H9 (cell line): ENCODE data around the gene NCK1. TPM values are rescaled to one million over a fixed set of nuclear protein-coding genes. Genes with fewer than 3 reads are reported as not detected.

Experiments
- DNase-seq: peaks from one replicate; pipeline ENCODE4 v3.0.0-alpha.2; 2017
- H2AFZ ChIP-seq: one replicate; pipeline ENCODE4 v1.6.1; 2013; ENCODE audit warnings: mild to moderate bottlenecking, low read length, control low read depth, moderate library complexity
- H2AK5ac ChIP-seq: 2 replicates; pipeline ENCODE4 v1.6.1; 2013; ENCODE audit warnings: low read length, control low read depth, mixed read lengths; ENCODE audit not compliant: insufficient read length
- H2BK120ac ChIP-seq: one replicate; pipeline ENCODE4 v1.6.1; 2013; ENCODE audit warnings: low read depth, mild to moderate bottlenecking, low read length, control low read depth, inconsistent platforms; ENCODE audit not compliant: poor library complexity, severe bottlenecking
- H2BK12ac ChIP-seq: 2 replicates; pipeline ENCODE4 v1.6.1; 2013; ENCODE audit warnings: low read length, control low read depth, mixed read lengths, low read depth; ENCODE audit not compliant: insufficient read length
- H2BK15ac ChIP-seq: 2 replicates; pipeline ENCODE4 v1.6.1; 2013; ENCODE audit warnings: low read depth, low read length, control low read depth
- H2BK20ac ChIP-seq: one replicate; pipeline ENCODE4 v1.6.1; 2013; ENCODE audit warnings: low read depth, mild to moderate bottlenecking, low read length, control low read depth, inconsistent platforms; ENCODE audit not compliant: poor library complexity, severe bottlenecking
- H2BK5ac ChIP-seq: 2 replicates; pipeline ENCODE4 v1.6.1; 2013; ENCODE audit warnings: low read length, control low read depth, mixed read lengths; ENCODE audit not compliant: insufficient read length
- H3K14ac ChIP-seq: 2 replicates; pipeline ENCODE4 v1.6.1; 2013; ENCODE audit warnings: low read length, control low read depth; ENCODE audit not compliant: insufficient read depth
- H3K18ac ChIP-seq: 2 replicates; pipeline ENCODE4 v1.6.1; 2013; ENCODE audit warnings: low read depth, mild to moderate bottlenecking, mixed read lengths, low read length, control low read depth; ENCODE audit not compliant: insufficient read length
- H3K23ac ChIP-seq: 2 replicates; pipeline ENCODE4 v1.6.1; 2013; ENCODE audit warnings: low read length, control low read depth, mixed read lengths, low read depth; ENCODE audit not compliant: insufficient read length
- H3K23me2 ChIP-seq: 2 replicates; pipeline ENCODE4 v1.6.1; 2013; ENCODE audit warnings: low read depth, mild to moderate bottlenecking, mixed read lengths, low read length, control low read depth; ENCODE audit not compliant: insufficient read length, poor library complexity, severe bottlenecking
- H3K27ac ChIP-seq: 2 replicates; pipeline ENCODE4 v1.5.1; 2013; ENCODE audit warnings: low read length, control low read depth, mixed read lengths, low read depth; ENCODE audit not compliant: insufficient read length
- H3K27me3 ChIP-seq: 2 replicates; pipeline ENCODE4 v1.6.1; 2013; ENCODE audit warnings: low read length, control low read depth, inconsistent platforms; ENCODE audit not compliant: insufficient read depth
- H3K4ac ChIP-seq: 2 replicates; pipeline ENCODE4 v1.6.1; 2013; ENCODE audit warnings: low read depth, mild to moderate bottlenecking, control low read depth, inconsistent platforms, low read length, moderate library complexity
- H3K4me1 ChIP-seq: 2 replicates; pipeline ENCODE4 v1.6.1; 2013; ENCODE audit warnings: low read length, control low read depth, inconsistent platforms; ENCODE audit not compliant: insufficient read depth
- H3K4me2 ChIP-seq: 2 replicates; pipeline ENCODE4 v1.6.1; 2013; ENCODE audit warnings: low read length, control low read depth, mixed read lengths; ENCODE audit not compliant: insufficient read length, insufficient read depth
- H3K56ac ChIP-seq: 2 replicates; pipeline ENCODE4 v1.6.1; 2013; ENCODE audit warnings: low read depth, mild to moderate bottlenecking, mixed read lengths, low read length, control low read depth; ENCODE audit not compliant: insufficient read length
- H3K79me1 ChIP-seq: 2 replicates; pipeline ENCODE4 v1.6.1; 2013; ENCODE audit warnings: low read depth, mild to moderate bottlenecking, moderate library complexity, low read length, control low read depth, inconsistent platforms; ENCODE audit not compliant: insufficient read depth, poor library complexity, severe bottlenecking
- H3K79me2 ChIP-seq: 2 replicates; pipeline ENCODE4 v1.6.1; 2013; ENCODE audit warnings: low read length, control low read depth, inconsistent platforms; ENCODE audit not compliant: insufficient read depth
- H3K9ac ChIP-seq: 2 replicates; pipeline ENCODE4 v1.6.1; 2013; ENCODE audit warnings: low read length, control low read depth, mixed read lengths; ENCODE audit not compliant: insufficient read length; ENCODE audit errors: extremely low read depth
- H3K9me3 ChIP-seq: one replicate; pipeline ENCODE4 v1.6.1; 2013; ENCODE audit warnings: low read depth, low read length, inconsistent platforms; ENCODE audit not compliant: control insufficient read depth
- H3T11ph ChIP-seq: one replicate; pipeline ENCODE4 v1.6.1; 2013; ENCODE audit warnings: mild to moderate bottlenecking, low read length, control low read depth, inconsistent platforms
- H4K20me1 ChIP-seq: one replicate; pipeline ENCODE4 v1.6.1; 2013; ENCODE audit not compliant: control insufficient read depth, insufficient read length, insufficient read depth
- H4K5ac ChIP-seq: 2 replicates; pipeline ENCODE4 v1.6.1; 2013; ENCODE audit warnings: low read depth, mild to moderate bottlenecking, mixed read lengths, low read length, control low read depth; ENCODE audit not compliant: insufficient read length
- H4K8ac ChIP-seq: replicated peaks from 2 replicates; pipeline ENCODE4 v1.6.1; 2013; ENCODE audit warnings: low read length, control low read depth, mixed read lengths, low read depth; ENCODE audit not compliant: insufficient read length
- H4K91ac ChIP-seq: 2 replicates; pipeline ENCODE4 v1.6.1; 2013; ENCODE audit warnings: low read depth, mild to moderate bottlenecking, moderate library complexity, mixed read lengths, low read length, control low read depth; ENCODE audit not compliant: insufficient read length
- H3K27ac Mint-ChIP-seq, 3 experiments: 2 replicates in 2 of 3; 3 replicates in 1 of 3; pipeline ENCODE4 v1.8.0; 2020 to 2021; ENCODE audit warnings: mixed read lengths in 3 of 3, mild to moderate bottlenecking in 1 of 3, moderate library complexity in 1 of 3
- H3K27me3 Mint-ChIP-seq: 2 replicates; pipeline ENCODE4 v1.8.0; 2021; ENCODE audit warnings: low read depth, mild to moderate bottlenecking, moderate library complexity, mixed read lengths
- H3K36me3 Mint-ChIP-seq, 3 experiments: 2 replicates in 2 of 3; 3 replicates in 1 of 3; pipeline ENCODE4 v1.8.0; 2020 to 2021; ENCODE audit warnings: low read depth in 3 of 3, mixed read lengths in 3 of 3; ENCODE audit not compliant: insufficient read depth in 1 of 3
- H3K4me1 Mint-ChIP-seq, 2 experiments: 2 replicates each; pipeline ENCODE4 v1.8.0; 2020; ENCODE audit warnings: mixed read lengths in 2 of 2
- H3K4me3 Mint-ChIP-seq, 2 experiments: 2 replicates in 1 of 2; 3 replicates in 1 of 2; pipeline ENCODE4 v1.8.0; 2020 to 2021; ENCODE audit warnings: mild to moderate bottlenecking in 2 of 2, mixed read lengths in 2 of 2, moderate library complexity in 1 of 2
- H3K9me3 Mint-ChIP-seq, 2 experiments: 2 replicates in 1 of 2; 3 replicates in 1 of 2; pipeline ENCODE4 v1.8.0; 2020; ENCODE audit warnings: mild to moderate bottlenecking in 2 of 2, mixed read lengths in 2 of 2, moderate library complexity in 1 of 2
- CTCF ChIP-seq: fragments of 200-600 bp; sonication (generic); conservative IDR thresholded peaks from 3 replicates; pipeline ENCODE4 v1.8.0; 2021; ENCODE audit warnings: antibody characterized with exemption, mild to moderate bottlenecking
- WGBS: extraction: QIAGEN DNeasy Blood & Tissue Kit; methylation state at CpG from one replicate; pipeline ENCODE4 v1.1.7; 2013; ENCODE audit warnings: missing lambda C conversion rate, low lambda C conversion rate, mixed read lengths; ENCODE audit not compliant: insufficient read length; ENCODE audit errors: extremely low coverage; 5-methylcytosine and 5-hydroxymethylcytosine counted together
- total RNA-seq: library from RNA; stranded (reverse); gene quantifications from 2 replicates; pipeline ENCODE4 v1.2.1, GENCODE V29; 2021

NCK1 gene
- total RNA-seq, 1 experiment from 2014 or later = 26.4 TPM

- Histone ChIP-seq H3K79me1 (no peaks in the 10 kb centered on the region), H3K4ac (no peak overlapping the region), H2BK12ac (no peak overlapping the region), H4K5ac (no peak overlapping the region), H3K27ac (no peak overlapping the region), H3K4me1 (peaks cover 3% of the 10 kb centered on the region; the same call in 1 of the 2 replicates), H4K20me1 (peaks cover 4% of the 10 kb centered on the region), H4K8ac (no peak overlapping the region), H4K91ac (no peak overlapping the region), H2BK120ac (no peak overlapping the region), H3K4me2 (no peak overlapping the region), H3K9me3 (no peaks in the 10 kb centered on the region), H2BK15ac (no peak overlapping the region), H3T11ph (no peak overlapping the region), H3K14ac (no peak overlapping the region), H2AFZ (no peak overlapping the region), H3K27me3 (no peaks in the 10 kb centered on the region), H3K18ac (no peak overlapping the region), H3K9ac (no peak overlapping the region), H3K23me2 (no peaks in the 10 kb centered on the region), H2BK20ac (no peak overlapping the region), H2AK5ac (no peak overlapping the region), H3K56ac (no peak overlapping the region), H3K79me2 (peaks cover 20% of the 10 kb centered on the region; the same call in 1 of the 2 replicates), H2BK5ac (no peak overlapping the region), H3K23ac (no peak overlapping the region)
- Mint-ChIP-seq H3K27ac (no peak overlapping the region; a peak in 1 of 7 replicates), H3K4me1 (peaks cover 41 to 46% of the 10 kb centered on the region in 2 experiments), H3K4me3 (no peak overlapping the region), H3K27me3 (no peaks in the 10 kb centered on the region; the same call in 1 of the 2 replicates), H3K36me3 (peaks cover 0 to 5% (median 3%) of the 10 kb centered on the region in 3 experiments; a peak in 4 of 7 replicates), H3K9me3 (peaks cover 0 to 4% of the 10 kb centered on the region in 2 experiments; a peak in 3 of 5 replicates)
- TF ChIP-seq CTCF = no peak
- no CpG with 5 or more reads among the region's 1 CpG for WGBS
- DNase-seq = no peak
Measured at GRCh38 chr3:136905549-136905948, 43.5 kb downstream of the NCK1 start.
